Common myeloid progenitor, CD34-positive (primary cell): ENCODE measurements around the gene ALG9.

Experiments
- CTCF ChIA-PET: fragments of 350-600 bp; sonication (Branson Sonifier 250); formaldehyde crosslinking; loops from one replicate; lab custom pipeline; 2021; ENCODE audit warnings: antibody characterized with exemption; lab: Charles Lee
- POLR2A ChIA-PET: fragments of 350-600 bp; sonication (Branson Sonifier 250); formaldehyde crosslinking; loops from one replicate; lab custom pipeline; 2021; ENCODE audit warnings: antibody characterized with exemption; lab: Charles Lee
- DNase-seq, 3 donors: peaks; one replicate each; pipeline versions ENCODE4 v3.0.0 to v3.0.0-alpha.2; 2013
- H3K27ac ChIP-seq, 2 experiments: 1 replicate in 1 of 2; 2 replicates in 1 of 2; pipeline ENCODE4 v1.7.0; 2013; ENCODE audit warnings: inconsistent platforms in 2 of 2, low read length in 2 of 2, mild to moderate bottlenecking in 2 of 2, low read depth in 1 of 2, moderate library complexity in 1 of 2; ENCODE audit not compliant: severe bottlenecking in 2 of 2, insufficient read depth in 1 of 2, poor library complexity in 1 of 2
- H3K27me3 ChIP-seq, 5 experiments: replicated peaks in 2 of 5; 1 replicate in 3 of 5; 2 replicates in 2 of 5; pipeline versions ENCODE4 v1.6.1 to v1.7.0; 2013; ENCODE audit warnings: low read length in 4 of 5, mild to moderate bottlenecking in 2 of 5, moderate library complexity in 2 of 5, inconsistent platforms in 1 of 5; ENCODE audit not compliant: insufficient read depth in 5 of 5, control insufficient read depth in 4 of 5
- H3K36me3 ChIP-seq, 4 experiments: 1 replicate in 2 of 4; 2 replicates in 2 of 4; pipeline versions ENCODE4 v1.6.1 to v1.7.0; 2013; ENCODE audit warnings: low read length in 3 of 4, control low read depth in 1 of 4, mild to moderate bottlenecking in 1 of 4; ENCODE audit not compliant: control insufficient read depth in 4 of 4, insufficient read depth in 4 of 4
- H3K4me1 ChIP-seq, 4 experiments: 1 replicate in 3 of 4; 2 replicates in 1 of 4; pipeline versions ENCODE4 v1.6.1 to v1.7.1; 2013; ENCODE audit warnings: low read length in 3 of 4, mild to moderate bottlenecking in 3 of 4, control low read depth in 1 of 4, inconsistent platforms in 1 of 4, moderate library complexity in 1 of 4; ENCODE audit not compliant: control insufficient read depth in 4 of 4, insufficient read depth in 4 of 4; ENCODE audit errors: control extremely low read depth in 1 of 4
- H3K4me3 ChIP-seq, 7 experiments: 1 replicate in 4 of 7; 2 replicates in 3 of 7; pipeline versions ENCODE4 v1.5.1 to v1.7.0; 2013; ENCODE audit warnings: mild to moderate bottlenecking in 7 of 7, low read length in 6 of 7, moderate library complexity in 6 of 7, inconsistent platforms in 2 of 7, low read depth in 2 of 7, control low read depth in 1 of 7; ENCODE audit not compliant: insufficient read depth in 4 of 7, control insufficient read depth in 1 of 7; ENCODE audit errors: extremely low read depth in 1 of 7
- H3K9me3 ChIP-seq, 5 experiments: 1 replicate in 4 of 5; 2 replicates in 1 of 5; pipeline versions ENCODE4 v1.6.1 to v1.7.1; 2013; ENCODE audit warnings: low read length in 4 of 5, mild to moderate bottlenecking in 2 of 5, inconsistent platforms in 1 of 5, low read depth in 1 of 5, moderate library complexity in 1 of 5; ENCODE audit not compliant: control insufficient read depth in 4 of 5, insufficient read depth in 2 of 5; ENCODE audit errors: control extremely low read depth in 1 of 5
- WGBS: methylation state at CpG from one replicate; pipeline ENCODE4 v1.1.5; 2013; ENCODE audit not compliant: insufficient coverage; 5-methylcytosine and 5-hydroxymethylcytosine counted together

Gene ALG9

GRCh38 chr11:111743700-111744099 is 127.7 kb downstream of the ALG9 start:
- no peaks in the 10 kb centered on the region for H3K27me3 ChIP-seq
- no peaks in the 10 kb centered on the region for H3K9me3 ChIP-seq
- ChIA-PET POLR2A (interaction anchor here (1.3 kb wide), 1 partner anchor 28 kb away, joined by 3 read pairs; no protein-coding TSS in a partner anchor), CTCF (interaction anchor here (0.8 to 0.9 kb wide), 2 partner anchors 11 to 19 kb away, joined by 3 to 4 read pairs; no protein-coding TSS in a partner anchor)
- no peak overlapping the region for H3K27ac ChIP-seq
- H3K4me1 ChIP-seq: no peaks in the 10 kb centered on the region
- H3K4me3 ChIP-seq: no peak overlapping the region
- H3K36me3 ChIP-seq: peaks cover 34 to 71% (median 58%) of the 10 kb centered on the region in 4 experiments
- no peak for DNase-seq
- whole genome bisulfite sequencing: 100% methylated on average over 2 of the region's 2 CpGs

DNA sequence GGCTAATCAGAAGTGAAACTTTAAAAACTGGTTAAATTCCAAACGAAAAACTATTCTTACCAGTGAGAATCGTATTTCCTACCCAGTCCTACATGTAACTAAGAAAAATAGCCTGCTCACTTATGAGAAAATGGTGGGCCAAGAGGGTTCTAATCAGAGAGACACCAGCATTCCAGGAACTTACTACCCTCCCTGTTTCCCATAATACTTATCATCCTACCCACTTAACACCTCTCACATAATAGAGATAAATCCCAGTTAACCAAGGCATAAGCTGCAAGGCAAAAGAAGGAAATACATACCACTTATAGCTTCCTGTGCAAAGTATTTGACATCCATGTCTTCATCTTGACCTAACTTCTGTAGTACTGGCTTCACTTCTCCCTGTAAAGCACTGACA is 129.6 kb downstream of the ALG9 start:
- WGBS: 100% methylated on average over 2 of the region's 2 CpGs

DNA sequence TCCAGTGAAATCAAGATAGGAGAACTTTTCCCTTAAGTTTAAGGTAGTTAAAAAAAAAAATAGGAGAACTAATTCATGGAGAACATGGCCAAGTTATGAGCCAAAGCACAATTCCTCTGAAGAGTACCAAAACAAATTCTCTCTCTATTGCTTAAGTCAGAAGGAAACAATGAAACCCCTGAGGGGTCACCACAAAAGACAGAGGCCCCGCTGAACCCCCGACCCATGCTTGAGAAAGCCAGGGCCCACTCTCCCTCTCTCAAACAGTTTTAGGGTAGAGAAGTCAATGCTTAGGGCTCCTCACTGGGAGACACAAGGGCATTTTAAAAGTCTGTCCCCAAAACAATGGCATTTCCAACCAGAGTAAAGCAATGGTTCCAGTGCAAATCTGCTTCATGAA is 132.1 kb downstream of the ALG9 start:
- 94% methylated on average over 2 of the region's 2 CpGs for WGBS
- Histone ChIP-seq H3K4me1 (no peaks in the 10 kb centered on the region), H3K4me3 (no peak overlapping the region), H3K27ac (no peak overlapping the region), H3K27me3 (no peaks in the 10 kb centered on the region), H3K36me3 (peaks cover 17 to 46% (median 35%) of the 10 kb centered on the region in 4 experiments), H3K9me3 (no peaks in the 10 kb centered on the region)
- ChIA-PET CTCF (no interaction called here), POLR2A (no interaction called here)
- DNase-seq: no peak

More for the DNA sequence above, 129.6 kb downstream of the ALG9 start:
- POLR2A ChIA-PET: no interaction called here
- Histone ChIP-seq H3K27ac (no peak overlapping the region), H3K4me3 (no peak overlapping the region), H3K27me3 (no peaks in the 10 kb centered on the region), H3K36me3 (peaks cover 26 to 65% (median 47%) of the 10 kb centered on the region in 4 experiments), H3K4me1 (no peaks in the 10 kb centered on the region), H3K9me3 (no peaks in the 10 kb centered on the region)
- CTCF ChIA-PET: interaction anchor here (1.1 kb wide), 1 partner anchor 9 kb away, joined by 3 read pairs; no protein-coding TSS in a partner anchor
- no peak for DNase-seq

GRCh38 chr11:111737444-111738210 is 133.8 kb downstream of the ALG9 start:
- CTCF ChIA-PET: no interaction called here
- H3K9me3 ChIP-seq: no peaks in the 10 kb centered on the region
- POLR2A ChIA-PET: interaction anchor here (0.5 kb wide), 1 partner anchor 11 kb away, joined by 3 read pairs; no protein-coding TSS in a partner anchor
- no peak for DNase-seq
- H3K4me1 ChIP-seq: no peaks in the 10 kb centered on the region
- peaks cover 9 to 33% (median 25%) of the 10 kb centered on the region in 4 experiments for H3K36me3 ChIP-seq
- no peaks in the 10 kb centered on the region for H3K27me3 ChIP-seq
- 94% methylated on average over 13 of the region's 14 CpGs for WGBS
- H3K4me3 ChIP-seq: no peak overlapping the region
- H3K27ac ChIP-seq: no peak overlapping the region

GRCh38 chr11:111736621-111737443 is 134.5 kb downstream of the ALG9 start:
- Histone ChIP-seq H3K4me3 (no peak overlapping the region), H3K9me3 (no peaks in the 10 kb centered on the region), H3K4me1 (no peaks in the 10 kb centered on the region), H3K36me3 (peaks cover 7 to 30% (median 24%) of the 10 kb centered on the region in 4 experiments), H3K27ac (no peak overlapping the region), H3K27me3 (no peaks in the 10 kb centered on the region)
- POLR2A ChIA-PET: no interaction called here
- no peak for DNase-seq
- 96% methylated on average over 14 of the region's 15 CpGs for WGBS
- CTCF ChIA-PET: no interaction called here
